ENCODE data around the gene SMCO4. TPM values are rescaled to one million over a fixed set of nuclear protein-coding genes. Genes with fewer than 3 reads are reported as not detected.

The SMCO4 gene
- total RNA-seq, 1 experiment from 2014 or later = 50.1 TPM

- TF ChIP-seq MLX (CRISPR knock-in tag; IDR thresholded peaks at IDR 0.05) (no peak), AR (CRISPR knock-in tag; IDR thresholded peaks at IDR 0.05) (no peak), PRRX2 (CRISPR knock-in tag; IDR thresholded peaks at IDR 0.05) (no peak), MYBL2 (CRISPR knock-in tag; IDR thresholded peaks at IDR 0.05) (no peak), ARID4B (CRISPR knock-in tag; IDR thresholded peaks at IDR 0.05; ENCODE audit: borderline replicate concordance) (no peak), ZNF671 (CRISPR knock-in tag; IDR thresholded peaks at IDR 0.05) (no peak), RORB (CRISPR knock-in tag; IDR thresholded peaks at IDR 0.05) (no peak), TEAD4 (CRISPR knock-in tag; IDR thresholded peaks at IDR 0.05) (no peak), ZNF263 (CRISPR knock-in tag; IDR thresholded peaks at IDR 0.05; ENCODE audit: low read depth) (no peak)
- DNase-seq (ENCODE audit: low spot score) (no peak), ATAC-seq (no peak)
- Mint-ChIP-seq H3K4me3 (no peak overlapping the region), H3K27ac (peak overlapping the region; percentile 98; the same call in 1 of the 2 replicates), H3K36me3 (peaks cover 21% of the 10 kb centered on the region), H3K4me1 (peaks cover 53% of the 10 kb centered on the region), H3K27me3 (ENCODE audit: low read depth) (no peaks in the 10 kb centered on the region), H3K9me3 (peaks cover 17% of the 10 kb centered on the region)
- ChIA-PET CTCF (interaction anchor here (2.2 kb wide), 1 partner anchor 64 kb away, joined by 8 read pairs; no protein-coding TSS in a partner anchor), POLR2A (interaction anchor here (1.3 kb wide), 1 partner anchor 34 kb away, joined by 3 read pairs; no protein-coding TSS in a partner anchor)
Observed at GRCh38 chr11:93478841-93479240, 64.3 kb downstream of the SMCO4 start.

- H3K4me1 Mint-ChIP-seq = peaks cover 53% of the 10 kb centered on the region
- no peak for DNase-seq (ENCODE audit: low spot score)
- TF ChIP-seq ETV6 (CRISPR knock-in tag; IDR thresholded peaks at IDR 0.05) (no peak), TEAD4 (CRISPR knock-in tag; IDR thresholded peaks at IDR 0.05) (peak; percentile 89), ZNF532 (CRISPR knock-in tag; IDR thresholded peaks at IDR 0.05; ENCODE audit: borderline replicate concordance) (peak; percentile 43; the same call in 1 of the 2 replicates), NFYB (CRISPR knock-in tag; conservative IDR thresholded peaks at IDR 0.05; ENCODE audit: low read depth) (no peak), KAT7 (CRISPR knock-in tag; IDR thresholded peaks at IDR 0.05; ENCODE audit: borderline replicate concordance) (no peak), PRDM15 (CRISPR knock-in tag; IDR thresholded peaks at IDR 0.05) (no peak), JUN (CRISPR knock-in tag; IDR thresholded peaks at IDR 0.05) (no peak), CTCF (IDR thresholded peaks at IDR 0.05) (no peak)
Observed at GRCh38 chr11:93477684-93478234, 65.4 kb downstream of the SMCO4 start.

More at GRCh38 chr11:93477684-93478234, 65.4 kb downstream of the SMCO4 start:
- Mint-ChIP-seq H3K36me3 (peaks cover 21% of the 10 kb centered on the region), H3K4me3 (peak overlapping the region; percentile 53), H3K27ac (peak overlapping the region; percentile 98), H3K27me3 (ENCODE audit: low read depth) (no peaks in the 10 kb centered on the region), H3K9me3 (peaks cover 17% of the 10 kb centered on the region)
- peak; percentile 86 for ATAC-seq
- ChIA-PET CTCF (interaction anchor here (0.7 to 2.2 kb wide), 2 partner anchors 14 to 65 kb away, joined by 3 to 8 read pairs; no protein-coding TSS in a partner anchor), POLR2A (interaction anchor here (0.6 to 1.4 kb wide), 5 partner anchors 11 to 278 kb away, joined by 3 to 4 read pairs (median 3); no protein-coding TSS in a partner anchor)

Data from WTC11 (cell line).